ENCODE results near the gene TUBB.
"Not testable (repeated sequence)": the region's sequence is repeated elsewhere in the genome, so short reads cannot be mapped to it uniquely, and the experiment has no call there.

TUBB gene

DNA sequence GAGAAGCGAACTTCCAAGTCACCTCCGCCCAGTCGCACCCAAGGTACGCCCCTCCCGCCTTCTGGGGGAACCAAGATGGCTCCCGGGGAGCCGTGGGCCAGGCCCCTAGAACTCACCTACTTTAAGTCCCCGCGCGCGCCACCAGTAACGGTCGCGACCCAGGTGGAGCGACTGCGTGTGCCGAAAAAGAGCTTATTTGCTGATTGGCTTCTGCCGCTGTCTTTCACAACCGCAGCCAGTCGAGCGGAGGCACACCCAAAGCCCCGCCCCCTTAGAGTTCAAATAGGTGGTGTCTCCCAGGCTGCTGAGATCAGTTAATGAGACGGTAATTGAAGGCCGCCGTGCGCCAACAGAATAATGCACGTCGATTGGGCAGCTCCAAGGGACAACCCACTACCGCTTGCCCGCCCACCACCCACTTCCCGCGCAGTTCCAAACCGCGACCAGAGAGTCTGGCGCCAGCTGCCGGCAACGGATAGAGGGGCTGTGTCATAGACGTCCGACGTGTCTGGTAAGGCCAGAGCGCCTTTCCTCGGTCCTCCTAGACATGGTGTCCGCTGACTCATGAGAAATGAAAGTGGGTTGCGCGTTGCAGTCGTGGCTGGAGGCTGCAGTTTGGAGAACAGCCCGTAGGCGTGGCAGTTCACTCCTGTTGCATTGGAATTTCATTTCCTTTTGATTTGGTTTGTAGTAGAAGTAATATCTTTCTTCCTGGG lies 2.9 kb upstream of the TUBB start, which contains the start of gene MDC1:
TSS of gene MDC1 (minus strand) at position 153 of the 716 bp plus-strand sequence. CDS start 2,106 bp downstream, outside the sequence.
- in situ Hi-C loops (cut with HindIII; ENCODE audit: low pct_unique_long_range_greater_than_20kb, low sequenced_read_pairs): no loop called here
- peak; percentile 83 to 100 for DNase-seq (ENCODE audit: low read depth in 1 of 2, low spot score in 1 of 2)
- TF ChIP-seq JUND (IDR thresholded peaks at IDR 0.05; ENCODE audit: low read depth): no peak

DNA sequence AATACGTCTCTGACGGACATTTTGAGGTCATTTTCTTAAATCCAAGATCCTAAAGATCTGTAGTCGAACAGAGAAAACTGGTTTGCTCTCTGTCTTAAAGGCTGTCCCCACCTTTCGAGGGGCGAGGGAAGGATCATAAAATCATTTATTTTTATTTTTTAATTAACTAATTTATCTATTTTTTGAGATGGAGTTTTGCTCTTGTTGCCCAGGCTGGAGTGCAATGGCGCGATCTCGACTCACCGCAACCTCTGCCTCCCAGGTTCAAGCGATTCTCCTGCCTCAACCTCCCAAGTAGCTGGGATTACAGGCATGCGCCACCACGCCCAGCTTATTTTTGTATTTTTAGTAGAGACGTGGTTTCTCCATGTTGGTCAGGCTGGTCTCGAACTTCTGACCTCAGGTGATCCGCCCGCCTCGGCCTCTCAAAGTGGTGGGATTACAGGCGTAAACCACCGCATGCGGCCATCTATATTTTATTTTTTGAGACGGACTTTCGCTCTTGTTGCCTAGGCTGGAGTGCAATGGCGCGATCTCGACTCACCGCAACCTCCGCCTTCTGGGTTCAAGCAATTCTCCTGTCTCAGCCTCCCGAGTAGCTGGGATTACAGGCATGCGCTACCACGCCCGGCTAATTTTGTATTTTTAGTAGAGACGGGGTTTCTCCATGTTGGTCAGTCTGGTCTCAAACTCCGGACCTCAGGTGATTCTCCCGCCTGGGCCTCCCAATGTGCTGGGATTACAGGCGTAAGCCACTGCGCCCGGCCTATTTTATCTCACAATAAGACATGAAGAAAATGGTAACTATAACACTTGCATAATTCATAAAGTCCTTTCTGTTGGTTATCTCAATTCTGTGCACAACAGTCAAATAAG lies 2.1 kb upstream of the TUBB start:
- in situ Hi-C loops (cut with HindIII; ENCODE audit: low pct_unique_long_range_greater_than_20kb, low sequenced_read_pairs); DNase-seq (ENCODE audit: low read depth in 1 of 2, low spot score in 1 of 2): not testable (repeated sequence)

DNA sequence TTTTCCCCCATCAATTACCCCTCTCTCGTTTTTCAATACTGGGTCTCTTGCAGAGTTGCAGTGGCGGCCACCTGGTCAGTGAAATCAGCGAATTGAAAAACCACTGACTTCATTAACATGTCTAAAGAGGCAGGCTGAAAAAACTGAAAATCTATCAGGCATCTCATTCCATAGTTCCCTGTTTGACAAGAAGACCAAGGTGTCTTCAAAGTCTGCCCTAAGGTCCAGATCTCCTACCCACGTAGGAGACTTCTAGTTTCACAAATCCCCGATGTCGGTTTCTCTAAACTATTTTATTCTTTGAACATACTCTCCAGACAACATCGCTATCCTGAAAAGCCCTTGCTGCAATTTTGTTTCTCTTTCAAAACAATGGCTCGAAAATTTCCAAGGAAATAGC lies 796 bp upstream of the TUBB start:
- in situ Hi-C loops (cut with HindIII; ENCODE audit: low pct_unique_long_range_greater_than_20kb, low sequenced_read_pairs): no loop called here

GRCh38 chr6:30720738-30721197 lies 616 bp downstream of the TUBB start:
- in situ Hi-C loops (cut with HindIII; ENCODE audit: low pct_unique_long_range_greater_than_20kb, low sequenced_read_pairs): no loop called here
- no peak for TF ChIP-seq JUND (IDR thresholded peaks at IDR 0.05; ENCODE audit: low read depth)
- DNase-seq (ENCODE audit: low read depth in 1 of 2, low spot score in 1 of 2): peak in 1 of 2 experiments; percentile 70

More for the DNA sequence above, 796 bp upstream of the TUBB start:
- TF ChIP-seq JUND (IDR thresholded peaks at IDR 0.05; ENCODE audit: low read depth): no peak
- no peak for DNase-seq (ENCODE audit: low read depth in 1 of 2, low spot score in 1 of 2)

DNA sequence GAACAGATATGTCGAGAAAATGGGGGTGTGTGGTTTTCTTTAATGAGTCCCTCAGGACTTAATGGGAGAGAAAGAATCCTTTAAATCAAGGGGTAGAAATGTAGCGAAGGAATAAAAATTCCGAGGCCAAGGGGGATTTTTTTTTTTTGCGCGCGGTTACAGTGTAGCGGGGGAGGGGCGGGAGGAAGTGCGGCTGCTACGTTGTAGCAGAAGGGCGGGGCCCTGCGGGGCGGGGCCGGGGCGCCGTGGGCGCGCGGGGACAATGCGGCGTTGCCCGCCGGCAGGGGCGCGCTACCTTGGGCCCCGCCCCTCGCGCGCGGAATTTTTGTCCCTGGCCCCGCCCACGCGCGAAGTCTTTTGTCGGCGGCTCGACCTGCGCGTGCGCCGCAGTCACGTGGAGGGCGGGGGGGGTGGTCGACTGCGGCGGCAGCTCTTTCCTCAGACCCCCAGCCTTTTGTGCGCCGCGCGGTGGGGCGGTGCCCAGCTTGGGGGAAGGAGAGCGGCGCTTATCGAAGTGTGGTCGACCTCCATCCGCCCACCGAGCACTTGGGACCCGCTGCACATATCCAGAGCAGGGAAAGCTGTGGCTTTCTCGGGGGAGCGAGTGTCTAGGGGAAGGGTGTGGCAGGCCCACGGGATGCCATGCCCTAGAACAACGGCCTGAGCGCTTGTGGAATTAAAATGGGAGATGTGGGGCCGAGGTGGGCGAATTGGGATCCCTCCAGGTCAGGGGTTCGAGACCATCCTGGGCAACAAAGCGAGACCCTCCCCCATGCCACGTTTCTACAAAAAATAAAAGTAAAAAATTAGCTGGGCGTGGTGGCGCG lies 1.3 kb downstream of the TUBB start:
- in situ Hi-C loops (cut with HindIII; ENCODE audit: low pct_unique_long_range_greater_than_20kb, low sequenced_read_pairs): no loop called here
- DNase-seq (ENCODE audit: low read depth in 1 of 2, low spot score in 1 of 2): peak; percentile 68 to 94
- TF ChIP-seq JUND (IDR thresholded peaks at IDR 0.05; ENCODE audit: low read depth): no peak

DNA sequence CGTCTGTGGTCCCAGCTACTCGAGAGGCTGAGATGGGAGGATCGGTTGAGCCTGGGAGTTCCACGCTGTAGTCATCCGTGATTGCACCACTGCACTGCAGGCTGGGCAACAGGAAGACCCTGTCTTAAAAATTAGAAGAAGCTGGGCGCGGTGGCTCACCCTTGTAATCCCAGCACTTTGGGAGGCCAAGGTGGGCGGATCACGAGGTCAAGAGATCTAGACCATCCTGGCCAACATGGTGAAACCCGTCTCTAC lies 1.8 kb downstream of the TUBB start:
- DNase-seq (ENCODE audit: low read depth in 1 of 2, low spot score in 1 of 2); in situ Hi-C loops (cut with HindIII; ENCODE audit: low pct_unique_long_range_greater_than_20kb, low sequenced_read_pairs): not testable (repeated sequence)

DNA sequence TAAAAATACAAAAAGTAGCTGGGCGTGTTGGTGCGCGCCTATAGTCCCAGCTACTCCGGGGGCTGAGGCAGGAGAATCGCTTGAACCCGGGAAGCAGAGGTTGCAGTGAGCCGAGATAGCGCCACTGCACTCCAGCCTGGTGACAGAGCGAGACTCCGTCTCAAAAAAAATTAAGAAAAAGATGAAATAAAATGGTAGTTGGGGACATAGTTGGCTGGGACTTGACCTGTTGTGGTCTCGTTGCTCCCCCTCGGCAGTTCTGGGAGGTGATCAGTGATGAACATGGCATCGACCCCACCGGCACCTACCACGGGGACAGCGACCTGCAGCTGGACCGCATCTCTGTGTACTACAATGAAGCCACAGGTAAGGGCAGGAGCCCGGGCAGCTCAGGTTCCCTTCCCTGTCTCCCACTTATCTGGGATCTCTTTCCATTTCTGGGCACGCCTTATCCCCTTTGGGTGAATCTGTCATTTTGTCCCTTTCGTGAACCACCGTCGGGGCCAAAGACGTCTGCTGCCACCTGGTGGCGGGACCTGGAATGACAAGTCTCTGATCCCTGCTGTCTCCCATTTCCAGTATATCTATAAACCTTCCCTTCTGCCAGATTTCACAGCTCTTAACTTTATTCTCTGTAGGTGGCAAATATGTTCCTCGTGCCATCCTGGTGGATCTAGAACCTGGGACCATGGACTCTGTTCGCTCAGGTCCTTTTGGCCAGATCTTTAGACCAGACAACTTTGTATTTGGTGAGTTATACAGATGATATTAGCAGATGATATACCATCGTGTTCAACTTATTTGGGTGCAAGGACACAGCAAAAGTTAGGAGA lies 2.3 kb downstream of the TUBB start:
- in situ Hi-C loops (cut with HindIII; ENCODE audit: low pct_unique_long_range_greater_than_20kb, low sequenced_read_pairs): no loop called here
- TF ChIP-seq JUND (IDR thresholded peaks at IDR 0.05; ENCODE audit: low read depth): no peak
- peak; percentile 53 to 94 for DNase-seq (ENCODE audit: low read depth in 1 of 2, low spot score in 1 of 2)

GRCh38 chr6:30723159-30723842 lies 3.1 kb downstream of the TUBB start:
- DNase-seq (ENCODE audit: low read depth in 1 of 2, low spot score in 1 of 2); in situ Hi-C loops (cut with HindIII; ENCODE audit: low pct_unique_long_range_greater_than_20kb, low sequenced_read_pairs): not testable (repeated sequence)

- in situ Hi-C loops (cut with HindIII; ENCODE audit: low pct_unique_long_range_greater_than_20kb, low sequenced_read_pairs): not testable (repeated sequence)
Measured at GRCh38 chr6:30723843-30724741, 3.9 kb downstream of the TUBB start.

DNA sequence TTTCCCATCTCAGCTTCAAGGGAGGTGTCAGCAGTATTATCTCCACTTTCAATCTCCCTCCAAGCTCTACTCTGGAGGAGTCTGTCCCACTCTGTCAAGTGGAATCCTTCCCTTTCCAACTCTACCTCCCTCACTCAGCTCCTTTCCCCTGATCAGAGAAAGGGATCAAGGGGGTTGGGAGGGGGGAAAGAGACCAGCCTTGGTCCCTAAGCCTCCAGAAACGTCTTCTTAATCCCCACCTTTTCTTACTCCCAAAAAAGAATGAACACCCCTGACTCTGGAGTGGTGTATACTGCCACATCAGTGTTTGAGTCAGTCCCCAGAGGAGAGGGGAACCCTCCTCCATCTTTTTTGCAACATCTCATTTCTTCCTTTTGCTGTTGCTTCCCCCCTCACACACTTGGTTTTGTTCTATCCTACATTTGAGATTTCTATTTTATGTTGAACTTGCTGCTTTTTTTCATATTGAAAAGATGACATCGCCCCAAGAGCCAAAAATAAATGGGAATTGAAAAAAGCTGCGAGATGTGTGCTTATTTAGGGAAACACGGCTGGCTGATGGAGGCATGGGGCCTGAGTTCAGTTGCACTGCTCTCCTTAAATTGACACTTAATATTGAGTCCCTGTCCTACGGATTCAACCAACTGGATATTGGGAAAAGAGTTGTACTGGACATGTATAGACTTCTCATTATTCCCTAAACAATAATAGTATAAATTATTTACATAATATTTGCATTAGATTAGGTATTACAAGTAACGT lies 4.9 kb downstream of the TUBB start:
- TF ChIP-seq JUND (IDR thresholded peaks at IDR 0.05; ENCODE audit: low read depth): no peak; the same call in 1 of the 2 replicates
- DNase-seq (ENCODE audit: low read depth in 1 of 2, low spot score in 1 of 2): no peak
- in situ Hi-C loops (cut with HindIII; ENCODE audit: low pct_unique_long_range_greater_than_20kb, low sequenced_read_pairs): no loop called here

More at GRCh38 chr6:30723843-30724741, 3.9 kb downstream of the TUBB start:
- not testable (repeated sequence) for DNase-seq (ENCODE audit: low read depth in 1 of 2, low spot score in 1 of 2)

Data from T47D (cell line).